SH-SY5Y (cell line): ENCODE measurements around the gene KRTAP4-1.

ENCODE experiments used
- GATA2 ChIP-seq: IDR thresholded peaks from 2 replicates; pipeline ENCODE4 v1.6.1; 2011; ENCODE audit warnings: mild to moderate bottlenecking, low read depth, low read length
- GATA3 ChIP-seq: IDR thresholded peaks from 2 replicates; pipeline ENCODE4 v1.6.1; 2011; ENCODE audit warnings: low read depth, mild to moderate bottlenecking, low read length, moderate library complexity

DNA sequence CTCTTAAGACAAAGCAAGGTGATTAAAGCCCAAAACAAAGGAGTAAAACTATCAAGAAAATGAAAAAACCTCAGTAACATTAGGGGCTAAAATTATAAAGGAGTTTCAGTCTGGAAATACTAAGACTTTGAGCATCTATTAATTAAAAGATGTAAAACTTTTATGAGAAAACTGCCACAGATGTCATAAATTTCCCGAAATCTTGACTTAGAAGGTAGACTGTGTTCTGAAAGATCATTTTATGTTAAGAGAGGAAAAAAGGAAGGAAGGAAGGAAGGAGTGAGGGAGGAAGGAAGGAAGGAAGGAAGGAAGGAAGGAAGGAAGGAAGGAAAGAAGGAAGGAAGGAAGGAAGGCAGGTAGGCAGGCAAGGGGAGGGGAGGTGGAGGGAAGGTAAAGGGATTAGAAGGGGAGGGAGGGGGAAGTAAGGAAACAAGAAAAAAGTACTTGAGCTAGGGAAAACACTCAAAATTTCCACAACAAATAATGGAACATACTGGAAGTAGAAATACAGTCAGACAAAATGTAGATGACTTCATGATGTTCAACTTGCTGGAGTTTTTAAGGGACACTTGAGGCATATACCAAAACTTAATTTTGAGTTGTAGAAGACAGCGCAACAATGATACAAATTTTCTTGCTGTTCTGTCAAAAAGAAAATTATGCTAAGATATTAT lies 37.0 kb downstream of the KRTAP4-1 start:
- TF ChIP-seq GATA2 (no peak), GATA3 (no peak)
